Thoracic aorta (tissue), 2 donors: ENCODE data around the gene SRGN. TPM values are rescaled to one million over a fixed set of nuclear protein-coding genes. Genes with fewer than 3 reads are reported as not detected.

Experiments
- ATAC-seq: fragments of 150-250 bp; one replicate; pipeline ENCODE4 v1.8.0; 2017; ENCODE audit warnings: low read depth; ENCODE audit not compliant: insufficient number of reproducible peaks, low FRiP score
- DNase-seq: peaks from one replicate; pipeline ENCODE4 v3.0.0-alpha.2; 2020; ENCODE audit warnings: low spot score
- H3K27ac ChIP-seq, 2 donors: fragments of 200-600 bp; sonication (generic); 1 replicate in 1 of 2; 2 replicates in 1 of 2; pipeline ENCODE4 v1.5.1; 2016; ENCODE audit warnings: mild to moderate bottlenecking in 2 of 2, moderate library complexity in 2 of 2
- H3K27me3 ChIP-seq: fragments of 200-600 bp; sonication (generic); replicated peaks from 2 replicates; pipeline ENCODE4 v1.6.0; 2016; ENCODE audit warnings: mild to moderate bottlenecking; ENCODE audit not compliant: insufficient read depth
- H3K36me3 ChIP-seq: fragments of 200-600 bp; sonication (generic); one replicate; pipeline ENCODE4 v1.5.1; 2016
- H3K4me1 ChIP-seq, 2 donors: fragments of 200-600 bp; sonication (generic); 1 replicate in 1 of 2; 2 replicates in 1 of 2; pipeline versions ENCODE4 v1.5.1 to v1.6.0; 2016; ENCODE audit warnings: low read depth in 2 of 2, mild to moderate bottlenecking in 1 of 2; ENCODE audit not compliant: control insufficient read depth in 1 of 2
- H3K4me3 ChIP-seq: fragments of 200-600 bp; sonication (generic); 2 replicates; pipeline ENCODE4 v1.5.1; 2016; ENCODE audit warnings: mild to moderate bottlenecking
- H3K9me3 ChIP-seq: fragments of 200-600 bp; sonication (generic); 2 replicates; pipeline ENCODE4 v1.5.1; 2016
- CTCF ChIP-seq: fragments of 200-600 bp; sonication (generic); IDR thresholded peaks from one replicate; pipeline ENCODE4 v1.5.1; 2019; ENCODE audit warnings: antibody characterized with exemption
- total RNA-seq, 2 donors: library from RNA; depleted of rRNA; stranded (reverse); fragments of >200 nt; gene quantifications; one replicate each; pipeline versions ENCODE4 v1.1.0 to v1.2.3, GENCODE V29; 2016

The SRGN gene
- total RNA-seq, 2 donors from 2014 or later = 200 to 227 TPM

GRCh38 chr10:69104994-69105790 lies 17.3 kb downstream of the SRGN start:
- ATAC-seq (no peak), DNase-seq (no peak)
- Histone ChIP-seq H3K36me3 (no peaks in the 10 kb centered on the region), H3K27ac (no peak overlapping the region), H3K4me3 (no peak overlapping the region), H3K9me3 (no peaks in the 10 kb centered on the region), H3K27me3 (no peaks in the 10 kb centered on the region), H3K4me1 (no peaks in the 10 kb centered on the region)
- no peak for TF ChIP-seq CTCF

GRCh38 chr10:69107176-69107490 lies 19.2 kb downstream of the SRGN start:
- Histone ChIP-seq H3K36me3 (no peaks in the 10 kb centered on the region), H3K4me3 (no peak overlapping the region), H3K9me3 (no peaks in the 10 kb centered on the region), H3K4me1 (no peaks in the 10 kb centered on the region), H3K27ac (no peak overlapping the region), H3K27me3 (no peaks in the 10 kb centered on the region)
- no peak for TF ChIP-seq CTCF
- ATAC-seq (no peak), DNase-seq (no peak)

- no peaks in the 10 kb centered on the region for H3K27me3 ChIP-seq
- H3K36me3 ChIP-seq = no peaks in the 10 kb centered on the region
- TF ChIP-seq CTCF = no peak
- no peak overlapping the region for H3K27ac ChIP-seq
- no peaks in the 10 kb centered on the region for H3K9me3 ChIP-seq
- no peak overlapping the region for H3K4me3 ChIP-seq
- DNase-seq = no peak
- ATAC-seq = no peak
- no peaks in the 10 kb centered on the region for H3K4me1 ChIP-seq
Measured at GRCh38 chr10:69107699-69108098, 19.8 kb downstream of the SRGN start.

- Histone ChIP-seq H3K27me3 (no peaks in the 10 kb centered on the region), H3K4me1 (peaks cover 0 to 6% of the 10 kb centered on the region in 2 donors), H3K36me3 (no peaks in the 10 kb centered on the region), H3K27ac (no peak overlapping the region), H3K9me3 (no peaks in the 10 kb centered on the region), H3K4me3 (no peak overlapping the region)
- DNase-seq (no peak), ATAC-seq (no peak)
- TF ChIP-seq CTCF = no peak
Measured at GRCh38 chr10:69119896-69120295, 32.0 kb downstream of the SRGN start.

GRCh38 chr10:69123306-69123746 lies 35.4 kb downstream of the SRGN start:
- Histone ChIP-seq H3K4me3 (peak overlapping the region; percentile 83), H3K9me3 (no peaks in the 10 kb centered on the region), H3K27me3 (no peaks in the 10 kb centered on the region), H3K27ac (peak overlapping the region; percentile 95 to 99), H3K36me3 (no peaks in the 10 kb centered on the region), H3K4me1 (peaks cover 3 to 27% of the 10 kb centered on the region in 2 donors)
- DNase-seq (peak; percentile 15), ATAC-seq (peak; percentile 5)
- no peak for TF ChIP-seq CTCF
